Stomach smooth muscle (tissue), 2 donors: ENCODE results near the gene RXYLT1.
"Not testable (repeated sequence)": the region's sequence is repeated elsewhere in the genome, so short reads cannot be mapped to it uniquely, and the experiment has no call there.

Source experiments
- H3K27ac ChIP-seq: one replicate; pipeline ENCODE4 v1.7.0; 2013; ENCODE audit warnings: mild to moderate bottlenecking, low read length, inconsistent platforms
- H3K27me3 ChIP-seq, 2 donors: one replicate each; pipeline ENCODE4 v1.7.0; 2013; ENCODE audit warnings: low read length in 2 of 2; ENCODE audit not compliant: insufficient read depth in 2 of 2, control insufficient read depth in 1 of 2
- H3K36me3 ChIP-seq, 2 donors: one replicate each; pipeline ENCODE4 v1.7.0; 2013; ENCODE audit warnings: low read length in 2 of 2; ENCODE audit not compliant: control insufficient read depth in 2 of 2, insufficient read depth in 2 of 2
- H3K4me1 ChIP-seq: one replicate; pipeline ENCODE4 v1.7.0; 2013; ENCODE audit warnings: low read length; ENCODE audit not compliant: control insufficient read depth, insufficient read depth
- H3K4me3 ChIP-seq, 2 donors: one replicate each; pipeline ENCODE4 v1.7.0; 2013; ENCODE audit warnings: low read length in 2 of 2
- H3K9ac ChIP-seq, 2 donors: one replicate each; pipeline ENCODE4 v1.7.0; 2013; ENCODE audit warnings: low read length in 2 of 2, mild to moderate bottlenecking in 1 of 2
- H3K9me3 ChIP-seq, 2 donors: one replicate each; pipeline ENCODE4 v1.7.0; 2013; ENCODE audit warnings: low read length in 2 of 2; ENCODE audit not compliant: control insufficient read depth in 2 of 2
- donor health status: healthy.
- donor health status: Pancreatic carcinoma.

Gene RXYLT1

DNA sequence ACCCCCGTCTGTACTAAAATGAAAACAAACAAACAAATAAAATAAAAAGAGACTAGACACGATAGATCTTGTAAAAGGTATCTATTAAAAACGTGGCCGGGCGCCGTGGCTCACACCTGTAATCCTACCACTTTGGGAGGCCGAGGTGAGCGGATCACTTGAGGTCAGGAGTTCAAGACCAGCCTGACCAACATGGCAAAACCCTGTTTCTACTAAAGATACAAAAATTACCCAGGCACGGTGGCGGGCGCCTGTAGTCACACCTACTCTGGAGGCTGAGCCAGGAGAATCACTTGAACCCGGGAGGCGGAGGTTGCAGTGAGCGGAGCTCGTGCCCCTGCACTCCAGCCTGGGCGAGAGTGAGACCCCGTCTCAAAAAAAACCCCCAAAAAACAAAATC, 63.0 kb downstream of the RXYLT1 start:
- peak overlapping the region; percentile 79 for H3K27ac ChIP-seq
- H3K9ac ChIP-seq, H3K4me1 ChIP-seq, H3K4me3 ChIP-seq, H3K9me3 ChIP-seq, H3K27me3 ChIP-seq, H3K36me3 ChIP-seq: not testable (repeated sequence)

DNA sequence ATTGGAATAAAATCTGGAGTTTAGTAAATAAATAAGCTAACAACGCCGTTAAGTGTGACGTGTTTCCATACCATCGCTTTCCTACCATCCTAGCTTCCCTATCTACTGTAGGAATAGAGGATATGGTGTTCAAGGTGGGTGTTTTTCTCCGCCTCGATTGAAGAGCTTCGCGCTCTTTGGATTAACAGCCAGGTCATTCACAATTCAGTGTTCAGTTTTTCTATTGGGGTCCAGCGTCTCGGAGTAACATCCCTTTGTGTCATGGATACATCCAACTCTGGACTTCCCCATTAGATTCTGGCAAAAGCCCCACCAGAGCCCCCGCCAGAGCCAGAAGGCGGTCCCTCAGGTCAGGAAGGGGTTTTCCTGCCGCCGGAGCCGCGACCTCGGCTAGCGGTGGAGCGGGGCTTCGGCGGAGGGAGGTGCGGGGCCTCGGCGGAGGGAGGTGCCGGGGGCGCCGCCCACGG, 63.6 kb downstream of the RXYLT1 start:
- Histone ChIP-seq H3K4me1 (peaks cover 9% of the 10 kb centered on the region), H3K9ac (peak overlapping the region; percentile 61 to 73), H3K9me3 (no peaks in the 10 kb centered on the region), H3K4me3 (peak overlapping the region; percentile 57 to 97), H3K36me3 (no peaks in the 10 kb centered on the region), H3K27me3 (no peaks in the 10 kb centered on the region), H3K27ac (peak overlapping the region; percentile 79)

DNA sequence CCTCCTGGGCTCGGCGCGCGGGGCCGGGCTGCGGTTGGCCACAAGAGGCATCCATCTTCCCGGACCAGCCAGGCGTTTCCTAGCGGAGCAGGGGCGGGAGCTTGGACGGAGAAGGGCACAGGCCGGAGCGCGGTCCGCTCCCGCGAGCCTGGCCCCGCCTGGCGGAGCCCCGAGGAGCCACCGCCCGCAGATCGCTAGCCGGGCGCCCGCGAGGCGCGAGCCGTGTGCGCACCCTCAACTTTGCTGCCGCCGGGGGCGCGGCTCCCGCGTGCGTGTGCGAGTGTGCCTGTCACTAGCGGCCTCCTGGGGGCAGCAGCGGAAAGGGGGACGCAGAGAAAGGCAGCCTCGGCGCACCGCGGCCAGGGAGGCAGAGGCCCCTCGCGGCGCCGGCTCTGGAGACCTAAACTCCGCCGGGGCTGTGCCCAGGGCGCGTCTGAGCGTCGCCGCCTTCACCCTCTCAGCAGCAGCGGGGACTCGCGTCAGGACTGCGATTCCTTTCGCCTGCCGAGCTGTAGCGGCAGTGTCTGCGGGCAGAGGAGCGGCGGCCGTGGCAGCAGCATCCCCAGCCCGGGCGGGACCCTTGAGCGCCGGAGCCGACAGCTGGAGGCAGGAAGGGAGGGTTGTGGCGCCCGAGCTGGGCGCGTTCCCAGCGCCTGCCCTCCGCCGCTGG, 64.1 kb downstream of the RXYLT1 start:
- H3K4me1 ChIP-seq = peaks cover 9% of the 10 kb centered on the region
- peak overlapping the region; percentile 84 for H3K27ac ChIP-seq
- no peaks in the 10 kb centered on the region for H3K36me3 ChIP-seq
- peak overlapping the region; percentile 94 to 97 for H3K4me3 ChIP-seq
- H3K9ac ChIP-seq = peak overlapping the region; percentile 86 to 88
- H3K9me3 ChIP-seq = no peaks in the 10 kb centered on the region
- no peaks in the 10 kb centered on the region for H3K27me3 ChIP-seq

DNA sequence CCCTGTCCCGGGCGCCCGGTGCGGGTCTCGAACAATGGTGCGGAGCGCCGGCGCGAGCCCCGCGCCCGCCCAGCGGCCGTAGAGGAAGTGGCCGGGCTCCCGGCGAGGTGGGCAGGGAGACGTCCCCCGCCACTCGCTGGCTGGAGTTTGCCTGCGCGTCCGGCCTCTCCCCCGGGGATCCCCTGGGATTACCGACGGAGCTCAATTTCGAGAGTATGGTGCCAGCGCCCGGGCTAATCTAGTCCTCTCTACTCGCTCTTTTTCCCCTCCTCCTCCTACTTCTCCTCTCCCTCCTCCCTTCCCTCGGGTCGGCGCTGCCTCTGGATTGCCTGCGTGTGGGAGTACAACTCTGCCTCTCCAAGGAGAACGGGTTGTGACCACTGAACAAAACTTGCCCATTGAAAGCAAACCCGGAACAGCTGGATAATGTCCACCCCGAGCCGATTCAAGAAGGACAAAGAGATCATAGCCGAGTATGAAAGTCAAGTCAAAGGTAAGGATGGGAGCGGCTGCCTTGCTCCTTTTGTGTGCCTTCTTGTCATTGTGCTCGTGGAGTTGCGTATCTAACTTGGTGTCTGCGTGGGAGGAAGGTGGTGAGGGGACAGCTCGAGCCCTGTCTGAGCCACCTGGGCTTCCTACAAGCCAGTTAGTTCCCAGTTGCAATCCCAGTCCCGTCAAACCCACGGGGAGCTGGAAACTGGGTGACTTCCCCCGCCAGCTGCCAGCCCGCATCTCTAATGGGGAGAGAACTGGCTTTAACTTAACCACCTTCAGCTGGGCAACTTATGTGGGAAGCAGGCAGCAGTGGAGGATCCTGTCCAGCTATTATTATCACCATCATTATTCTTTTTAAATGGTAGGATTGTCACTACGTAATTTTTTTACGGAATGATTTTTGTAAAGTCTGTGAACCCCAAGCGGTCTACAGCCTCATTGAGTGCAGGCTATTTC, 65.0 kb downstream of the RXYLT1 start, which contains the start of gene SRGAP1:
SRGAP1 (plus strand) TSS at position 310 of the 951 bp plus-strand sequence; CDS start at position 427, 117 bp downstream.
- no peaks in the 10 kb centered on the region for H3K27me3 ChIP-seq
- H3K9ac ChIP-seq = peak within 1 kb of the TSS; percentile 86 to 88
- no peaks in the 10 kb centered on the region for H3K36me3 ChIP-seq
- H3K4me1 ChIP-seq = peaks cover 9% of the 10 kb centered on the region
- peak within 1 kb of the TSS; percentile 94 to 97 for H3K4me3 ChIP-seq
- no peaks in the 10 kb centered on the region for H3K9me3 ChIP-seq
- H3K27ac ChIP-seq = peak within 1 kb of the TSS; percentile 84

DNA sequence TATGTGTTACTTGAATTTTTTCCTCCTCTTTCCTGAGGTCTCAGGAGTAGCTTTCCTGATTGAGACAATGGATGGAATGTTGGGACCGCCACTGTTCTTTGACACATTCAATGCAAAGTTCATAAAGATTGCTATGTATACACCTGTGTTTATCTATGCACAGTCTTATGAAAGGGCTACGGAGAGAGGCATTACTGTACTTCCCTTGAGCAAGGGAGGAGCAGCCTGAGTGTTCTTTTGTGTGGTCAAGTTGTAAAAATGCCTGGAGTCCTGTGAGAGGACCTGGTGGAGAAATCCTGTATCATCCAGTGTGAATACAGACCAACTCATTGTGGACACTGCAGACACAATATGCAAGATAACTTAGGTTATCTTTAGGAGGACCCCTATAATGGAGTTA, 66.0 kb downstream of the RXYLT1 start:
- H3K36me3 ChIP-seq = no peaks in the 10 kb centered on the region
- H3K27me3 ChIP-seq = no peaks in the 10 kb centered on the region
- no peak overlapping the region for H3K27ac ChIP-seq
- H3K4me1 ChIP-seq = peaks cover 10% of the 10 kb centered on the region
- H3K9me3 ChIP-seq = no peaks in the 10 kb centered on the region
- peak overlapping the region; percentile 94 to 97 for H3K4me3 ChIP-seq
- peak overlapping the region in 1 of 2 donors; percentile 88 for H3K9ac ChIP-seq

DNA sequence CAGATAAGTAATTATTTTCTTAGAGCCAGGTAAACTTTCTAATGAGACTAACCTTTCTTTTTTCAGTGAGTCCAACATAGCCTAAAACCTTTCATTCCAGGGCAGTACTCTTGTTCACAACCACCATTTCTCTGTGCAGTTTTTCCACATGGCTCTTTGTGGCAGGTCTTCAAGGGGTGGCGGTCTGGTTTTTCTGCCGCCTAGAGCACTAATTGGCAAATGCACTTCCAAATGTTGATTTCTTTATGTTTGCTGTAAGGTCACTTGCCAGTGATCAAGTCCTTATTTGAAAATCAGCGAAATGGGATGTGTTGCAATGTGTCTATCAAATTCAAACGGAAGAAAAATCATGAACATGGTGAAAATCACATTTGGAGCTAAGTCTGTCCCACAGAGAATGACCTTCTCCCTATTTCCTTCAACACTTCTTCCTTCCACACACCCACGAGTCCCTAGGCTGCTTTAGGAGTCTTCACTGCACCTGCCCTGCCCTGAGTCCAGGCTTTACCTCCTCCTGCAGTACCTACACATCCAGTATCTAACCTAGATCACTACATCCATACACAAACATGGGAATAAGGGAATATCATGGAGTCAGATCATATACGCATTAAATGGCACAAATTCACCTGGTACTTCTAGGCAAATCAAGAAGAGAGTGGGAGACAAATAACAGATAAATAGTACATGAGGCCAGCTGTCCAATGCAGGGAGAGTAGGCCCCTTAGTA, 66.7 kb downstream of the RXYLT1 start:
- Histone ChIP-seq H3K4me1 (peaks cover 10% of the 10 kb centered on the region), H3K27me3 (no peaks in the 10 kb centered on the region), H3K36me3 (no peaks in the 10 kb centered on the region), H3K9ac (peak overlapping the region in 1 of 2 donors; percentile 29), H3K27ac (no peak overlapping the region), H3K4me3 (peak overlapping the region; percentile 94 to 97), H3K9me3 (no peaks in the 10 kb centered on the region)

DNA sequence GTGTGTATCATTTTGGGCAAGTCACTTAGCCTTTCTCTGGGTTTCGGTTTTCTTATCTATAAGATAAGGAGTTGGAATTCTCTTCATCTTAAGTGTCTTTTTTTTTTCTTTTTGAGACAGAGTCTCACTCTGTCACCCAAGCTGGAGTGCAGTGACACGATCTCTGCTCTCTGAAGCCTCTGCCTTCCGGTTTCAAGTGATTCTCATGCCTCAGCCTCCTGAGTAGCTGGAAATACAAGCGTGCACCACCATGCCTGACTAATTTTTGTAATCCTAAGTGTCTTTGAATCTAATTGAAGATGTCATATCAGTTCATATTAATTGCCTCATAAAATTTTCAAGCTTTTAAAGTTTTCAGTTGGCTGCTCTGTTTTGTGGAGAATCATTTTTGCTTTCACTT, 68.7 kb downstream of the RXYLT1 start:
- Histone ChIP-seq H3K4me3 (no peak overlapping the region), H3K36me3 (no peaks in the 10 kb centered on the region), H3K9me3 (no peaks in the 10 kb centered on the region), H3K27me3 (no peaks in the 10 kb centered on the region), H3K27ac (no peak overlapping the region), H3K4me1 (peaks cover 8% of the 10 kb centered on the region), H3K9ac (no peak overlapping the region)

DNA sequence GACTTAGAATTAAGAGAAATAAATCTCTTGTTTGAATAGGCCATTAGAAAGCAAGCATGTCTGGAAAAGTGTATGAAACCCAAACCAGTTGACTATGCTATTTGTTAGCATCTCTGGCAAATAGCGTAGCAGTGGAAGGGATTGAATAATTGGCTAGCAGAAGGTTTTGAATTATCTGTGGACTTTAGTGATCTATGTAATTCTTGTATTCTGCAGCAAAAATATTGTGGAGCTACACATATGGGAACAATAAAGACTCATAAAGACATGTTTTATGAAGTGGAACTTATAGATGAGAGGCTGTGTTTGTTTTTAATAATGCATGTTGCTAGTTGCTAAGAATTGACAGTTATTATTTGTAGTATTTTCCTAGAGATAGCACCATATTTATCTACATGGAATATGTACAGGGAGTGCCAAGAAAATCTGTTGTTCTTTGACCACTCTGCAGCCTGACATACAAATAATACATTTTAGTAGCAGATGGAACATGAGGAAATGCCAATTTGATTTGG, 69.5 kb downstream of the RXYLT1 start:
- H3K9ac ChIP-seq = no peak overlapping the region
- H3K9me3 ChIP-seq = no peaks in the 10 kb centered on the region
- peaks cover 8% of the 10 kb centered on the region for H3K4me1 ChIP-seq
- no peak overlapping the region for H3K4me3 ChIP-seq
- no peaks in the 10 kb centered on the region for H3K36me3 ChIP-seq
- H3K27ac ChIP-seq = no peak overlapping the region
- H3K27me3 ChIP-seq = no peaks in the 10 kb centered on the region

DNA sequence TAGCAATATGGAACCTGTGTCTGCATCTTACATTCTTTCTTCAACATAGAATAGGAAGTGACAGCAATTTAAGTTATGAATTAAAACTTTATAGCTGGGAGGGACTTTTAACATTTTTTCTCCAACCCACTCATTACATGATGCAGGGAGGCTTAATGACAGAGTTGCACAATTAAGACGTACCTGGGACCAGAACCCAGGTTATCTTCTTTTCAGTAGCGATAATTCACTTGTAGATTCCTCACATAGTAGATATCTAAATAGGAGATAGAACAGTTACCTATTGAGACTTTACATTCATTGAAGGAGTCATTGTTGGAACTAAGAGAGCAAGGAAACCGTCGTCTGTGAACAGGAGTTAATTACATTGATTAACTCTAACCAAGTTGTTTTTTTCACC, 69.9 kb downstream of the RXYLT1 start:
- Histone ChIP-seq H3K27me3 (no peaks in the 10 kb centered on the region), H3K36me3 (no peaks in the 10 kb centered on the region), H3K4me3 (no peak overlapping the region), H3K9ac (no peak overlapping the region), H3K27ac (no peak overlapping the region), H3K4me1 (peaks cover 8% of the 10 kb centered on the region), H3K9me3 (no peaks in the 10 kb centered on the region)

DNA sequence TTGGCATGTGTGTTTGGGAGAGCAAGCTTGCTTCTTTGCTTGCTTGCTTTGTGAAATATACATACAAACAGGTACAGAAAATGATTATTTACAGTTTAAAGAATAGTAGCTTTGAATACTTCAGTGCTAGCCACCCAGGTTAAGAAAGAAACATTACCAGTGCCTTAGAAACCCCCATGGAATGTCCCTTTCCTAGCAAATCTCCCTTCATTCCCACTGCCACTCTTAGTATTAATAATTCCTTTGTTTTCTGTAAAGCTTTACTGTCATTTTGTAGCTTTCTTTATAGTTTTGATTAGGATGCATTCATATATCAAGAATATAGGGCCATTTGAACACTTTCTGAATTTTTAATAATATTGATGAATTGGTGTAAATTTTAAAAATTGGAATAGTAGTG, 74.3 kb downstream of the RXYLT1 start:
- Histone ChIP-seq H3K4me1 (peaks cover 2% of the 10 kb centered on the region), H3K9me3 (no peaks in the 10 kb centered on the region), H3K27me3 (no peaks in the 10 kb centered on the region), H3K4me3 (no peak overlapping the region), H3K27ac (no peak overlapping the region), H3K36me3 (no peaks in the 10 kb centered on the region), H3K9ac (no peak overlapping the region)
